Measurements from ENCODE around the gene CFAP100.

CFAP100 gene

DNA sequence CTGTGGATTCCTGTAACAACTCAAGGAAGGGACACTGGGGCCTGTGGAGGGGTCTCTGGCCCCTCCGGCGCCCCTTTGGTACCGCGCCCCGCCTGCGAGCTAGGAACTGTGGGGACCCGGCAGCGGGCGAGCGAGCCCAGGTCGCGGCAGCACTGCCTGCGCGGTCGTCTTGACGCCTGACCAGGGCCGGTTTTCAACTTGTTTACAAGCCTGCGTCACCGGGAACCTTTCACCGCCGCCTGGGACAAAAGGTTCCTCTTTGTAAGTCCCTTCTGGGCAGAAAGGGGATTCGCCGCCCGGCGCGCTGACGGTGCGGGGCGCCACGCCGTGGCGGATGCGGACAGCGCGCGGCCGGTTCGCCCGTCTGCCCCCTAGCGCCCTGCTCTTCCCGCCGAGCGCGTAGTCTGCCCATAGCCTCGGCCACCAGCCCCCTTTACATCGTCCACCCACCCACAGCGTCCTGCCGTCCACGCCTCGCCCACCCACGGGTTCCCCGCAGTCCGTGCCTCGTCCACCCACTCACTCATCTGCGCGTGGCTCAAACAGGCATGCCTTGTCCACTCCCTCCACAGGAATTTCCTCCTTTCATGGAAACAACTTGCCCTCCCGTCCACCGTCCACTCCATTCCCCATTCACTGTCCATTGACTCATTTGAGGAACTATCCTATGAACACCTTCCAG, 5.5 kb upstream of the CFAP100 start:
- Histone ChIP-seq H3K4me1 (ENCODE audit: low read depth, poor library complexity, severe bottlenecking) (no peaks in the 10 kb centered on the region), H3K36me3 (ENCODE audit: insufficient read depth) (no peaks in the 10 kb centered on the region), H3K27ac (no peak overlapping the region), H3K9ac (no peak overlapping the region), H4K20me1 (ENCODE audit: insufficient read depth) (no peaks in the 10 kb centered on the region), H2AFZ (ENCODE audit: low read depth) (no peak overlapping the region), H3K4me3 (IDR thresholded peaks at IDR 0.05; ENCODE audit: insufficient read depth, low read depth, low read length) (no peak overlapping the region), H3K27me3 (ENCODE audit: insufficient read depth, low read depth) (no peaks in the 10 kb centered on the region), H3K79me2 (ENCODE audit: insufficient read depth, low read depth) (no peaks in the 10 kb centered on the region), H3K4me2 (no peak overlapping the region)
- TF ChIP-seq, protein P1, sequence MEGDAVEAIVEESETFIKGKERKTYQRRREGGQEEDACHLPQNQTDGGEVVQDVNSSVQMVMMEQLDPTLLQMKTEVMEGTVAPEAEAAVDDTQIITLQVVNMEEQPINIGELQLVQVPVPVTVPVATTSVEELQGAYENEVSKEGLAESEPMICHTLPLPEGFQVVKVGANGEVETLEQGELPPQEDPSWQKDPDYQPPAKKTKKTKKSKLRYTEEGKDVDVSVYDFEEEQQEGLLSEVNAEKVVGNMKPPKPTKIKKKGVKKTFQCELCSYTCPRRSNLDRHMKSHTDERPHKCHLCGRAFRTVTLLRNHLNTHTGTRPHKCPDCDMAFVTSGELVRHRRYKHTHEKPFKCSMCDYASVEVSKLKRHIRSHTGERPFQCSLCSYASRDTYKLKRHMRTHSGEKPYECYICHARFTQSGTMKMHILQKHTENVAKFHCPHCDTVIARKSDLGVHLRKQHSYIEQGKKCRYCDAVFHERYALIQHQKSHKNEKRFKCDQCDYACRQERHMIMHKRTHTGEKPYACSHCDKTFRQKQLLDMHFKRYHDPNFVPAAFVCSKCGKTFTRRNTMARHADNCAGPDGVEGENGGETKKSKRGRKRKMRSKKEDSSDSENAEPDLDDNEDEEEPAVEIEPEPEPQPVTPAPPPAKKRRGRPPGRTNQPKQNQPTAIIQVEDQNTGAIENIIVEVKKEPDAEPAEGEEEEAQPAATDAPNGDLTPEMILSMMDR (conservative IDR thresholded peaks at IDR 0.05; ENCODE audit: low read depth, low read length), result no peak

DNA sequence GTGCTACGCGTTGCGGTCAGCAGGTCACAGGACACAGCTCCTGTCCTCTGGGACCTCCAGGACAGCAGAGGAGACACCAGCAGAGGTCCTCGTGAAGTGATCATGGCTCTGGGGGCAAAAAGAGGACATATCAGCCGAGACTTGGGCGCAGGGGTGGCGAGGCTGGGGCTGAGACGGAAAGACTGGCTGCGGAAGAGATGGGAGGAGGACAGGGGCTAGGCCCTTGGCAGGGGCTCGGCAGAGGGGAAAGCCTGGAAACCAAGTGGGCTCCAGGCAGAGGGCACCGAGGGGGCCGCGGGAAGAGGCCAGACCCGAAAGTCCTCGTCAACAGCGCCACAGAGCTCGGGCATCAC, 4.9 kb upstream of the CFAP100 start:
- no peak overlapping the region for H3K27ac ChIP-seq
- no peak overlapping the region for H3K4me2 ChIP-seq
- no peak overlapping the region for H2AFZ ChIP-seq (ENCODE audit: low read depth)
- H3K79me2 ChIP-seq (ENCODE audit: insufficient read depth, low read depth), result no peaks in the 10 kb centered on the region
- TF ChIP-seq, protein P1 (conservative IDR thresholded peaks at IDR 0.05; ENCODE audit: low read depth, low read length), result no peak
- no peak overlapping the region for H3K9ac ChIP-seq
- H3K4me3 ChIP-seq (IDR thresholded peaks at IDR 0.05; ENCODE audit: insufficient read depth, low read depth, low read length), result no peak overlapping the region
- H3K36me3 ChIP-seq (ENCODE audit: insufficient read depth), result no peaks in the 10 kb centered on the region
- H3K4me1 ChIP-seq (ENCODE audit: low read depth, poor library complexity, severe bottlenecking), result no peaks in the 10 kb centered on the region
- no peaks in the 10 kb centered on the region for H3K27me3 ChIP-seq (ENCODE audit: insufficient read depth, low read depth)
- H4K20me1 ChIP-seq (ENCODE audit: insufficient read depth), result no peaks in the 10 kb centered on the region

DNA sequence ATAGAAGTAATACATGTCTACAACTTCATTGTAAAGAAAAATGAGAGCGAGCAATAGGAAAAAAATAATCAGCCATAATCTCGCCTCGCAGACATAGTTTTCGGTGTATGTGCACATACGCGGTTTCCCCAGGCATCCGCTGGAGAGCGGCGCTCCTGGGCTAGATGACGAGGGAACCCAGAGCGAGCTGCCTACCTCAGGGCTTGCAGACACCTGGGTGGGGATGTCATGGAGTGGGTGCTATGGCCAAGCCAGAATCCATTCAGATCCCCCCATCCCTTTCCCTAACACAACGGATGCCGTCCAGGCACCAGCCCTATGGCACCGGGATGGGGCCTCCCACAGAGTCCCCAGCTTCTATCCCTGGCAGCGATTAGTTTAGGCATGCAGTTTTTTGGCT, 4.5 kb upstream of the CFAP100 start:
- H3K27me3 ChIP-seq (ENCODE audit: insufficient read depth, low read depth), result no peaks in the 10 kb centered on the region
- H3K27ac ChIP-seq, result no peak overlapping the region
- TF ChIP-seq, protein P1 (conservative IDR thresholded peaks at IDR 0.05; ENCODE audit: low read depth, low read length), result no peak
- no peak overlapping the region for H3K9ac ChIP-seq
- no peaks in the 10 kb centered on the region for H3K79me2 ChIP-seq (ENCODE audit: insufficient read depth, low read depth)
- H3K36me3 ChIP-seq (ENCODE audit: insufficient read depth), result no peaks in the 10 kb centered on the region
- no peaks in the 10 kb centered on the region for H4K20me1 ChIP-seq (ENCODE audit: insufficient read depth)
- H3K4me2 ChIP-seq, result no peak overlapping the region
- H3K4me3 ChIP-seq (IDR thresholded peaks at IDR 0.05; ENCODE audit: insufficient read depth, low read depth, low read length), result no peak overlapping the region
- H2AFZ ChIP-seq (ENCODE audit: low read depth), result no peak overlapping the region
- no peaks in the 10 kb centered on the region for H3K4me1 ChIP-seq (ENCODE audit: low read depth, poor library complexity, severe bottlenecking)

DNA sequence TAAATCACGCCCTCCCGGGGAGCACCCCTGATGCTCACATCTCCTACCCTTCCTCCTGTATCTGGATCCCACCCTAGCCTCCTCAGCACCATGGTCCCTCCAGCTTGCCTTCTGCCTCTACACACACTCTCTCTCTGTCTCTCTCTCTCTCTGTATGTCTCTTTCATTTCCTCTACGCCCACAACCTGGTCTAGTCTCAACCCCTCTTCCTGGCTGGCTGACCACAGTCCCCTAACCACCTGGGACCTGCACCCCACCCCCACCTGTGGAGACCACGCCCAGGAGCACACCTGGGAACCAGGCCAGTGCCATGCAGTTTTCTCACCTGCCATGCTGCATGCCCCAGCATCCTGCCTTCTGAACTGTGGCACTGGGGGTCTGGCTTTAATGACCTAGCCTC, 4.0 kb upstream of the CFAP100 start:
- H2AFZ ChIP-seq (ENCODE audit: low read depth), result no peak overlapping the region
- H3K36me3 ChIP-seq (ENCODE audit: insufficient read depth), result no peaks in the 10 kb centered on the region
- TF ChIP-seq, protein P1 (conservative IDR thresholded peaks at IDR 0.05; ENCODE audit: low read depth, low read length), result no peak
- no peaks in the 10 kb centered on the region for H3K4me1 ChIP-seq (ENCODE audit: low read depth, poor library complexity, severe bottlenecking)
- no peaks in the 10 kb centered on the region for H4K20me1 ChIP-seq (ENCODE audit: insufficient read depth)
- no peak overlapping the region for H3K27ac ChIP-seq
- no peaks in the 10 kb centered on the region for H3K27me3 ChIP-seq (ENCODE audit: insufficient read depth, low read depth)
- H3K79me2 ChIP-seq (ENCODE audit: insufficient read depth, low read depth), result no peaks in the 10 kb centered on the region
- H3K9ac ChIP-seq, result no peak overlapping the region
- no peak overlapping the region for H3K4me3 ChIP-seq (IDR thresholded peaks at IDR 0.05; ENCODE audit: insufficient read depth, low read depth, low read length)
- H3K4me2 ChIP-seq, result no peak overlapping the region
